Natural killer cell (primary cell): ENCODE measurements around the gene BNC1. TPM values are rescaled to one million over a fixed set of nuclear protein-coding genes. Genes with fewer than 3 reads are reported as not detected.
A peak's percentile ranks its signal among the peaks of the same experiment; 100 is the strongest.

Source experiments
- ATAC-seq, 3 donors: fragments of 150-1000 bp in 2 of 3; fragments of 200-7000 bp in 1 of 3; cut with Tn5 transposase; 1 replicate in 1 of 3; 2 replicates in 2 of 3; pipeline ENCODE4 v1.10.0; 2021; ENCODE audit warnings: mild to moderate bottlenecking in 2 of 3, moderate library complexity in 2 of 3
- DNase-seq, 2 donors: peaks; one replicate each; pipeline versions ENCODE4 v3.0.0 to v3.0.0-alpha.2; 2013 to 2021; ENCODE audit warnings: mixed read lengths in 1 of 2
- H3K27ac ChIP-seq: one replicate; pipeline ENCODE4 v1.5.1; 2013; ENCODE audit warnings: mild to moderate bottlenecking, low read length
- H3K27me3 ChIP-seq: one replicate; pipeline ENCODE4 v1.6.1; 2013; ENCODE audit warnings: low read length; ENCODE audit not compliant: control insufficient read depth, insufficient read depth
- H3K36me3 ChIP-seq: one replicate; pipeline ENCODE4 v1.6.1; 2013; ENCODE audit warnings: low read length; ENCODE audit not compliant: control insufficient read depth, insufficient read depth
- H3K4me1 ChIP-seq: one replicate; pipeline ENCODE4 v1.6.1; 2013; ENCODE audit warnings: low read length; ENCODE audit not compliant: control insufficient read depth, insufficient read depth
- H3K4me3 ChIP-seq: one replicate; pipeline ENCODE4 v1.5.1; 2013; ENCODE audit warnings: low read length
- H3K9me3 ChIP-seq: one replicate; pipeline ENCODE4 v1.6.1; 2013; ENCODE audit warnings: low read length; ENCODE audit not compliant: control insufficient read depth, insufficient read depth
- H3K27ac Mint-ChIP-seq, 2 donors: one replicate each; pipeline ENCODE4 v1.8.0; 2022; ENCODE audit warnings: mild to moderate bottlenecking in 2 of 2, mixed read lengths in 2 of 2, moderate library complexity in 1 of 2
- H3K27me3 Mint-ChIP-seq, 2 donors: one replicate each; pipeline ENCODE4 v1.8.0; 2022; ENCODE audit warnings: low read depth in 2 of 2, mixed read lengths in 2 of 2
- H3K36me3 Mint-ChIP-seq: one replicate; pipeline ENCODE4 v1.8.0; 2022; ENCODE audit warnings: mixed read lengths
- H3K4me1 Mint-ChIP-seq, 2 donors: one replicate each; pipeline ENCODE4 v1.8.0; 2022; ENCODE audit warnings: mixed read lengths in 2 of 2
- H3K4me3 Mint-ChIP-seq: one replicate; pipeline ENCODE4 v1.8.0; 2022; ENCODE audit warnings: mild to moderate bottlenecking, moderate library complexity, mixed read lengths
- H3K9me3 Mint-ChIP-seq, 2 donors: one replicate each; pipeline ENCODE4 v1.8.0; 2022; ENCODE audit warnings: mixed read lengths in 2 of 2
- WGBS: methylation state at CpG from one replicate; pipeline ENCODE4 v1.1.7; 2013; ENCODE audit warnings: missing lambda C conversion rate; ENCODE audit not compliant: insufficient coverage; 5-methylcytosine and 5-hydroxymethylcytosine counted together
- intact Hi-C: fragments of 100-400 bp; cut with micrococcal nuclease; formaldehyde crosslinking; loops from one replicate; pipeline ENCODE4 v1.14.2; 2022
- total RNA-seq, 4 donors: library from RNA; stranded (reverse); fragments of 120-200 nt in 1 of 4; gene quantifications; one replicate each; pipeline versions ENCODE4 v1.2.3 to v1.2.4, GENCODE V29; 2013 to 2022
- TF ChIP-seq, protein P1 (sequence below): fragments of 200-600 bp; IDR thresholded peaks from one replicate; pipeline ENCODE4 v1.8.0; 2022; ENCODE audit warnings: antibody characterized with exemption

The BNC1 gene
- total RNA-seq, 3 donors from 2014 or later (not counting 1 experiment from before 2014, with no cell fraction given): not detected

DNA sequence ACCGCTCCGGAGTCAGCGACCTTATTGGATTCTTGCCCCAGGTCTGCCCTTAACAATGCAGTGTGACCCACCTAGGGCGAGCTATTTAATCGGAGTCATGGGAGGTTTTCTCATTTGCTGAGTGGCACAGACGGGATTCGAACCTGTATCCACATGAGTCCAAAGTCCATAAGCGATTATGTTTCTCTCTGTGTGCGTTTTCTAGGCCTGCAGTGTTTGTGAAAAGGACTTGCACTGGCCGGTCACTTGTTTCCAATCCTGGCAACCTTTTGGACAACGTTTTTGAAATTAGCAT, 76.2 kb downstream of the BNC1 start:
- no peaks in the 10 kb centered on the region for H3K27me3 ChIP-seq
- no peak overlapping the region for H3K27ac ChIP-seq
- Mint-ChIP-seq H3K36me3 (no peaks in the 10 kb centered on the region), H3K4me3 (no peak overlapping the region), H3K27me3 (peaks cover 0 to 3% of the 10 kb centered on the region in 2 donors), H3K27ac (no peak overlapping the region), H3K4me1 (peaks cover 9% of the 10 kb centered on the region in 2 donors), H3K9me3 (no peaks in the 10 kb centered on the region)
- no peaks in the 10 kb centered on the region for H3K9me3 ChIP-seq
- intact Hi-C loops: loop anchor here (10.0 kb wide), 1 partner anchor 194 kb away; the partner anchor contains the start of gene C15orf40
- ATAC-seq (no peak), DNase-seq (no peak)
- H3K4me1 ChIP-seq: peaks cover 10% of the 10 kb centered on the region
- H3K4me3 ChIP-seq: peak overlapping the region; percentile 45
- no peaks in the 10 kb centered on the region for H3K36me3 ChIP-seq
- TF ChIP-seq, protein P1, sequence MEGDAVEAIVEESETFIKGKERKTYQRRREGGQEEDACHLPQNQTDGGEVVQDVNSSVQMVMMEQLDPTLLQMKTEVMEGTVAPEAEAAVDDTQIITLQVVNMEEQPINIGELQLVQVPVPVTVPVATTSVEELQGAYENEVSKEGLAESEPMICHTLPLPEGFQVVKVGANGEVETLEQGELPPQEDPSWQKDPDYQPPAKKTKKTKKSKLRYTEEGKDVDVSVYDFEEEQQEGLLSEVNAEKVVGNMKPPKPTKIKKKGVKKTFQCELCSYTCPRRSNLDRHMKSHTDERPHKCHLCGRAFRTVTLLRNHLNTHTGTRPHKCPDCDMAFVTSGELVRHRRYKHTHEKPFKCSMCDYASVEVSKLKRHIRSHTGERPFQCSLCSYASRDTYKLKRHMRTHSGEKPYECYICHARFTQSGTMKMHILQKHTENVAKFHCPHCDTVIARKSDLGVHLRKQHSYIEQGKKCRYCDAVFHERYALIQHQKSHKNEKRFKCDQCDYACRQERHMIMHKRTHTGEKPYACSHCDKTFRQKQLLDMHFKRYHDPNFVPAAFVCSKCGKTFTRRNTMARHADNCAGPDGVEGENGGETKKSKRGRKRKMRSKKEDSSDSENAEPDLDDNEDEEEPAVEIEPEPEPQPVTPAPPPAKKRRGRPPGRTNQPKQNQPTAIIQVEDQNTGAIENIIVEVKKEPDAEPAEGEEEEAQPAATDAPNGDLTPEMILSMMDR: no peak
- 18% methylated on average over 11 of the region's 11 CpGs for WGBS

DNA sequence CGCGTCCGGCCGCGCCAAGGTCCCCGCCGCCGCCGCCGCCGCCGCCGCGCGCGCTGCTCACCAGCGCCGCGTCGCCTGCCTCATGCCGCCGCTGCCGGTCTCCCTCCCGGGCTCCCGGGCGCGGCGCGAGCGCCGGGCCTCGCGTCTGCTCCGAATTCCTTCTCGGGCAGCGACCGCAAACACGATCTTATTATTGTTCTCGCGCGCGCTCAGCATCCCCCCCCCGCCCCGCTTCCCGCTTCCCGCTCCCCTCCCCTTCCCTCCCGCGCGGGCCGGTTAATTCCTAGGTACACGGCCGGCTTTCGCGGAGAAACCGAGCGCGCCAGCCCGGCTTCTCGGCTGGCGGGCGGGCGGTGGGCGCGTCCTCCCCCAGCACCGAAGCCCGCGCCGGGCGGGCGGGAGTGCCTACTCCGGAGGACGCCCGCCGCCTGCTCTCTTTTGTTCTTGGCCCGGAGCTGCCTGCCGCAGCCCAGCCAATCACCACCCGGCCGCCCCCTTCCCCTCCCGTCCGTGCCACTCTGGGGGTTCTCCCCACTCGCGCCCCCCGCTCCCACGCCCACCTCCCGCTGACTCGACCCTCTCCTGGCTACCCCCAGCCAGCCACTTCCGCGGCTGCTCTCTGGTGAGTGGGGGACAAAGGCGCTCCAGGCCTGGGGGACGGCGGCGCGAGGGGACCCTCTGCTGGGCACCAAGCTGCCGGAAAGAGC, 76.7 kb downstream of the BNC1 start, which contains the start of gene HDGFL3:
HDGFL3 (minus strand) TSS at position 164 of the 707 bp plus-strand sequence. CDS start 409 bp downstream, outside the sequence.
- WGBS: under 1% methylated on average over 90 of the region's 94 CpGs
- H3K36me3 Mint-ChIP-seq: no peaks in the 10 kb centered on the region
- TF ChIP-seq, protein P1: no peak
- no peaks in the 10 kb centered on the region for H3K36me3 ChIP-seq
- peaks cover 0 to 3% of the 10 kb centered on the region in 2 donors for H3K27me3 Mint-ChIP-seq
- H3K27ac Mint-ChIP-seq: peak within 1 kb of the TSS; percentile 79 to 83
- peak within 1 kb of the TSS; percentile 33 for H3K27ac ChIP-seq
- intact Hi-C loops: loop anchor here (10.0 kb wide), 1 partner anchor 193 kb away; the partner anchor contains the start of gene C15orf40
- H3K4me3 ChIP-seq: peak within 1 kb of the TSS; percentile 58
- peaks cover 10% of the 10 kb centered on the region for H3K4me1 ChIP-seq
- DNase-seq (peak; percentile 39 to 43), ATAC-seq (peak; percentile 47 to 65 (median 58))
- H3K9me3 Mint-ChIP-seq: no peaks in the 10 kb centered on the region
- peak within 1 kb of the TSS; percentile 92 for H3K4me3 Mint-ChIP-seq
- H3K4me1 Mint-ChIP-seq: peaks cover 9% of the 10 kb centered on the region in 2 donors
- no peaks in the 10 kb centered on the region for H3K27me3 ChIP-seq
- no peaks in the 10 kb centered on the region for H3K9me3 ChIP-seq

DNA sequence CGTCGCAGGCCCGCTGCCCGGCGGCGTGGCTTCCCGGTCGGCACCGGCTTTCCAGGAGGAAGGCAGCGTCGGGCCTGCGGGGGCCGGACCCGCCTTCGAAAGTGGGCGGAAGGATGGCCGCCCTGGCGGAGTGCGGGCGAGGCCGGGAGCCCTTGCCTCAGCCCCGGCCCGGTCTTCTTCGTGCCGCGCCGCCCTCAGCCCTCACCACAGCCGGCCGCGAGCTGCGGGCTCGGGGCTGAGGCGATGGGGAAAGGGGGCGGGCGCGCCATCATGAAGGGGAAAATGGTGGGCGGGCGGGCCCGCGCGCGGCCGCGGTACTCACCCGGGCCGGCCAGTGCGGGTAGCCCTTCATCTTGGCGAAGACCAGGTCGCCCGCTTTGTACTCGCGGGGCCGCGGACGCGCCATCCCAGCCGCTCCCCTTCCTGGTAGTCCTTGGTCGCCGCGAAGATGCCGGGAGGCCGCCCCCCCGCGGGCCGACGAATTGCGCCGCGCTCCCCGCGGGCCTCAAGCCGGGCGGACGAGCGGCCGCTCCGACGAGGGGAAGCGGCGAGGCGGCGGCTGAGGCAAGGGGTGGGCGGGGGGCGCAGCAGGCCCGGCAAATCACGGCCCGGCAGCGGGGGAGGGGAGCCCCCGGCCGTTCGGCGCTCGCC, 77.3 kb downstream of the BNC1 start:
- intact Hi-C loops: loop anchor here (10.0 kb wide), 1 partner anchor 192 kb away; the partner anchor contains the start of gene C15orf40
- peak; percentile 33 to 34 for DNase-seq
- peak overlapping the region; percentile 92 for H3K4me3 Mint-ChIP-seq

More for the DNA sequence above, 77.3 kb downstream of the BNC1 start:
- Mint-ChIP-seq H3K27ac (peak overlapping the region in 1 of 2 donors; percentile 83), H3K27me3 (no peaks in the 10 kb centered on the region), H3K9me3 (no peaks in the 10 kb centered on the region), H3K36me3 (no peaks in the 10 kb centered on the region), H3K4me1 (peaks cover 9 to 11% of the 10 kb centered on the region in 2 donors)
- TF ChIP-seq, protein P1: no peak
- Histone ChIP-seq H3K27me3 (no peaks in the 10 kb centered on the region), H3K9me3 (no peaks in the 10 kb centered on the region), H3K4me1 (peaks cover 10% of the 10 kb centered on the region), H3K36me3 (no peaks in the 10 kb centered on the region), H3K4me3 (peak overlapping the region; percentile 58), H3K27ac (peak overlapping the region; percentile 33)
- peak; percentile 54 to 60 (median 57) for ATAC-seq
- WGBS: under 1% methylated on average over 93 of the region's 93 CpGs
